Measurements from ENCODE around the gene FOXN3.

Gene FOXN3

GRCh38 chr14:89330236-89331002 lies 86.6 kb downstream of the FOXN3 start:
- DNase-seq (ENCODE audit: low read depth): no peak

GRCh38 chr14:89327771-89328212 lies 89.2 kb downstream of the FOXN3 start:
- no peak for DNase-seq (ENCODE audit: low read depth)

- DNase-seq (ENCODE audit: low read depth): no peak
These were observed 91.1 kb downstream of the FOXN3 start for GRCh38 chr14:89325959-89326358.

- no peak for DNase-seq (ENCODE audit: low read depth)
These were observed 91.6 kb downstream of the FOXN3 start for GRCh38 chr14:89325299-89325883.

GRCh38 chr14:89324501-89325298 lies 92.3 kb downstream of the FOXN3 start:
- DNase-seq (ENCODE audit: low read depth): no peak

- no peak for DNase-seq (ENCODE audit: low read depth)
These were observed 96.5 kb downstream of the FOXN3 start for GRCh38 chr14:89320381-89321000.

- no peak for DNase-seq (ENCODE audit: low read depth)
These were observed 97.3 kb downstream of the FOXN3 start for GRCh38 chr14:89319687-89320086.

- DNase-seq (ENCODE audit: low read depth): no peak
These were observed 99.9 kb downstream of the FOXN3 start for GRCh38 chr14:89317051-89317691.

- no peak for DNase-seq (ENCODE audit: low read depth)
These were observed 101.3 kb downstream of the FOXN3 start for GRCh38 chr14:89315493-89316470.

- no peak for DNase-seq (ENCODE audit: low read depth)
These were observed 102.8 kb downstream of the FOXN3 start for GRCh38 chr14:89314274-89314673.

GRCh38 chr14:89312932-89313331 lies 104.1 kb downstream of the FOXN3 start:
- no peak for DNase-seq (ENCODE audit: low read depth)

- no peak for DNase-seq (ENCODE audit: low read depth)
These were observed 106.8 kb downstream of the FOXN3 start for GRCh38 chr14:89310211-89310610.

- no peak for DNase-seq (ENCODE audit: low read depth)
These were observed 107.3 kb downstream of the FOXN3 start for GRCh38 chr14:89309670-89310177.

GRCh38 chr14:89308232-89308959 lies 108.6 kb downstream of the FOXN3 start:
- no peak for DNase-seq (ENCODE audit: low read depth)

GRCh38 chr14:89307409-89307808 lies 109.6 kb downstream of the FOXN3 start:
- DNase-seq (ENCODE audit: low read depth): no peak

GRCh38 chr14:89304972-89305703 lies 111.9 kb downstream of the FOXN3 start:
- DNase-seq (ENCODE audit: low read depth): no peak

- no peak for DNase-seq (ENCODE audit: low read depth)
These were observed 112.5 kb downstream of the FOXN3 start for GRCh38 chr14:89304561-89304960.

GRCh38 chr14:89303456-89304435 lies 113.3 kb downstream of the FOXN3 start:
- no peak for DNase-seq (ENCODE audit: low read depth)
